DND-41 (cell line): ENCODE data around the gene HBG2.

Experiments used
- ATAC-seq: fragments of 200-7000 bp; cut with Tn5 transposase; 3 replicates; pipeline ENCODE4 v1.9.1; 2021; ENCODE audit warnings: low read depth; ENCODE audit not compliant: insufficient read depth
- DNase-seq: peaks from one replicate; pipeline ENCODE4 v3.0.0-alpha.2; 2020
- H2AFZ ChIP-seq: 2 replicates; pipeline ENCODE4 v1.6.0; 2012; ENCODE audit warnings: low read depth, low read length
- H3K27ac ChIP-seq: 2 replicates; pipeline ENCODE4 v1.5.1; 2012; ENCODE audit warnings: low read length, inconsistent platforms
- H3K27me3 ChIP-seq: fragments of 200-600 bp; sonication (generic); 2 replicates; pipeline ENCODE4 v1.6.0; 2012; ENCODE audit warnings: low read length, mild to moderate bottlenecking, inconsistent platforms; ENCODE audit not compliant: insufficient read depth, poor library complexity
- H3K36me3 ChIP-seq: 2 replicates; pipeline ENCODE4 v1.5.1; 2012; ENCODE audit warnings: low read length, inconsistent platforms; ENCODE audit not compliant: insufficient read depth
- H3K4me1 ChIP-seq: 2 replicates; pipeline ENCODE4 v1.5.1; 2012; ENCODE audit warnings: mild to moderate bottlenecking, low read length; ENCODE audit not compliant: insufficient read depth
- H3K4me2 ChIP-seq: 2 replicates; pipeline ENCODE4 v1.6.0; 2012; ENCODE audit warnings: mild to moderate bottlenecking, moderate library complexity, low read length, inconsistent platforms; ENCODE audit not compliant: insufficient read depth
- H3K4me3 ChIP-seq, 2 experiments: fragments of 200-600 bp in 1 of 2; shearing (Covaris generic) in 1 of 2; 2 replicates each; pipeline ENCODE4 v1.5.1; 2012 to 2016; ENCODE audit warnings: inconsistent platforms in 2 of 2, low read length in 2 of 2, mild to moderate bottlenecking in 2 of 2, low read depth in 1 of 2, moderate library complexity in 1 of 2
- H3K79me2 ChIP-seq: 2 replicates; pipeline ENCODE4 v1.6.0; 2012; ENCODE audit warnings: low read length, inconsistent platforms; ENCODE audit not compliant: insufficient read depth
- H3K9ac ChIP-seq: 2 replicates; pipeline ENCODE4 v1.6.0; 2012; ENCODE audit warnings: low read depth, mild to moderate bottlenecking, inconsistent platforms, low read length, moderate library complexity
- H3K9me3 ChIP-seq: 2 replicates; pipeline ENCODE4 v1.5.1; 2012; ENCODE audit warnings: low read length, moderate library complexity, mild to moderate bottlenecking, inconsistent platforms; ENCODE audit not compliant: insufficient read depth, severe bottlenecking
- H4K20me1 ChIP-seq: 2 replicates; pipeline ENCODE4 v1.6.0; 2012; ENCODE audit warnings: low read length; ENCODE audit not compliant: insufficient read depth
- CTCF ChIP-seq: IDR thresholded peaks from 2 replicates; pipeline ENCODE4 v1.5.1; 2012; ENCODE audit warnings: borderline replicate concordance, low read length, moderate library complexity, mild to moderate bottlenecking; ENCODE audit not compliant: poor library complexity, severe bottlenecking; ENCODE audit errors: extremely low read depth
- EZH2 ChIP-seq: IDR thresholded peaks from 3 replicates; pipeline ENCODE4 v1.6.1; 2012; ENCODE audit warnings: borderline replicate concordance, low read depth, mild to moderate bottlenecking, moderate library complexity, low read length, inconsistent platforms; ENCODE audit not compliant: severe bottlenecking

HBG2 gene

GRCh38 chr11:5237420-5237819 is 17.2 kb downstream of the HBG2 start:
- H3K4me1 ChIP-seq: no peaks in the 10 kb centered on the region
- peaks cover 10% of the 10 kb centered on the region for H3K27me3 ChIP-seq
- no peak overlapping the region for H3K27ac ChIP-seq
- H3K4me3 ChIP-seq: no peak overlapping the region
- no peaks in the 10 kb centered on the region for H3K9me3 ChIP-seq
- no peak overlapping the region for H2AFZ ChIP-seq
- no peaks in the 10 kb centered on the region for H4K20me1 ChIP-seq
- DNase-seq: no peak
- H3K9ac ChIP-seq: no peak overlapping the region
- no peaks in the 10 kb centered on the region for H3K36me3 ChIP-seq
- TF ChIP-seq CTCF (no peak), EZH2 (no peak)
- H3K4me2 ChIP-seq: no peak overlapping the region
- H3K79me2 ChIP-seq: no peaks in the 10 kb centered on the region
- no peak for ATAC-seq

GRCh38 chr11:5235364-5236095 is 19.1 kb downstream of the HBG2 start:
- no peak overlapping the region for H3K4me2 ChIP-seq
- H3K27ac ChIP-seq: no peak overlapping the region
- ATAC-seq: no peak
- TF ChIP-seq EZH2 (no peak), CTCF (no peak)
- H3K9me3 ChIP-seq: no peaks in the 10 kb centered on the region
- H4K20me1 ChIP-seq: no peaks in the 10 kb centered on the region
- H3K79me2 ChIP-seq: no peaks in the 10 kb centered on the region
- no peak overlapping the region for H3K4me3 ChIP-seq
- no peaks in the 10 kb centered on the region for H3K36me3 ChIP-seq
- H3K9ac ChIP-seq: no peak overlapping the region
- H3K27me3 ChIP-seq: peaks cover 8% of the 10 kb centered on the region
- no peak for DNase-seq
- H3K4me1 ChIP-seq: no peaks in the 10 kb centered on the region
- H2AFZ ChIP-seq: no peak overlapping the region

GRCh38 chr11:5234381-5234834 is 20.2 kb downstream of the HBG2 start, which contains the start of gene HBD:
Gene HBD (minus strand): TSS chr11:5234483. CDS start chr11:5234433, 50 bp downstream.
- H3K36me3 ChIP-seq: no peaks in the 10 kb centered on the region
- peaks cover 8% of the 10 kb centered on the region for H3K27me3 ChIP-seq
- ATAC-seq (no peak), DNase-seq (no peak)
- no peak within 1 kb of the TSS for H3K9ac ChIP-seq
- H3K4me3 ChIP-seq: no peak within 1 kb of the TSS
- TF ChIP-seq EZH2 (no peak), CTCF (no peak)
- H3K9me3 ChIP-seq: no peaks in the 10 kb centered on the region
- H4K20me1 ChIP-seq: no peaks in the 10 kb centered on the region
- H3K4me2 ChIP-seq: no peak within 1 kb of the TSS
- H3K27ac ChIP-seq: no peak within 1 kb of the TSS
- no peaks in the 10 kb centered on the region for H3K79me2 ChIP-seq
- no peak within 1 kb of the TSS for H2AFZ ChIP-seq
- H3K4me1 ChIP-seq: no peaks in the 10 kb centered on the region
